GM12891 (cell line): Measurements from ENCODE around the gene SOCS6.

Experiments
- POLR2A ChIP-seq: IDR thresholded peaks from 2 replicates; pipeline ENCODE4 v1.6.1; 2011; ENCODE audit warnings: low read depth, low read length, control low read depth
- POLR2AphosphoS5 ChIP-seq: IDR thresholded peaks from 2 replicates; pipeline ENCODE4 v1.6.1; 2011; ENCODE audit warnings: low read depth, low read length, control low read depth
- POU2F2 ChIP-seq: IDR thresholded peaks from 2 replicates; pipeline ENCODE4 v1.6.1; 2011; ENCODE audit warnings: low read depth, mild to moderate bottlenecking, control low read depth, low read length, moderate library complexity
- TAF1 ChIP-seq: IDR thresholded peaks from 2 replicates; pipeline ENCODE4 v1.6.1; 2011; ENCODE audit warnings: low read depth, low read length, control low read depth

DNA sequence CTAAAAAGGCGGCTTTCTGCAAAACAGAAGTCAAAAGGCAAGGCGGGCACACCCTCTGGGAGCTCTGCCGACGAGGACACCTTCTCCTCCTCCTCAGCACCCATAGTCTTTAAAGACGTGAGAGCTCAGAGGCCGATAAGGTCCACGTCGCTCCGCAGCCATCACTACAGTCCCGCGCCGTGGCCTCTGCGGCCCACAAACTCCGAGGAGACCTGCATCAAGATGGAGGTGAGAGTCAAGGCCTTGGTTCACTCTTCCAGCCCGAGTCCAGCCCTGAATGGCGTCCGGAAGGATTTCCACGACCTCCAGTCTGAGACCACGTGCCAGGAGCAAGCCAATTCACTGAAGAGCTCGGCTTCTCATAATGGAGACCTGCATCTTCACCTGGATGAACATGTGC is 36.1 kb downstream of the SOCS6 start:
- TF ChIP-seq POLR2A (no peak), POLR2AphosphoS5 (no peak), POU2F2 (no peak), TAF1 (no peak)
